A673 (cell line): ENCODE results near the gene DSCAML1. TPM values are rescaled to one million over a fixed set of nuclear protein-coding genes. Genes with fewer than 3 reads are reported as not detected.

Source experiments
- BruUV-seq: library from RNA; stranded (reverse); fragments of 400-500 nt; replicated peaks from 2 replicates; lab custom pipeline; 2021; lab: Mats Ljungman, UMichigan
- CTCF ChIA-PET: fragments of 300-600 bp; sonication (Branson Sonifier 250); formaldehyde crosslinking; loops from one replicate; lab custom pipeline; 2022; ENCODE audit warnings: antibody characterized with exemption; lab: Charles Lee
- POLR2A ChIA-PET: fragments of 300-600 bp; sonication (Branson Sonifier 250); formaldehyde crosslinking; loops from one replicate; lab custom pipeline; 2022; ENCODE audit warnings: antibody characterized with exemption; ENCODE audit not compliant: low non-redundant PET; lab: Charles Lee
- DNase-seq: peaks from one replicate; pipeline ENCODE4 v3.0.0-alpha.2; 2015; ENCODE audit warnings: low spot score
- H3K27ac ChIP-seq: fragments of 200-600 bp; sonication (generic); 2 replicates; pipeline ENCODE4 v1.5.1; 2016; ENCODE audit warnings: mixed run types, low read depth, mild to moderate bottlenecking, mixed read lengths, antibody characterized with exemption, low read length; ENCODE audit not compliant: poor library complexity, severe bottlenecking
- H3K27me3 ChIP-seq: fragments of 200-600 bp; sonication (generic); replicated peaks from 2 replicates; pipeline ENCODE4 v1.6.1; 2017; ENCODE audit warnings: mixed run types, low read depth, mild to moderate bottlenecking, mixed read lengths, antibody characterized with exemption, low read length; ENCODE audit not compliant: insufficient read depth, poor library complexity
- H3K36me3 ChIP-seq: fragments of 200-600 bp; sonication (generic); 2 replicates; pipeline ENCODE4 v1.6.1; 2016; ENCODE audit warnings: mixed run types, mild to moderate bottlenecking, mixed read lengths, antibody characterized with exemption, low read length; ENCODE audit not compliant: insufficient read depth, poor library complexity, severe bottlenecking
- H3K4me1 ChIP-seq: fragments of 200-600 bp; sonication (generic); 2 replicates; pipeline ENCODE4 v1.6.1; 2017; ENCODE audit warnings: mixed run types, mild to moderate bottlenecking, mixed read lengths, antibody characterized with exemption, low read length; ENCODE audit not compliant: insufficient read depth, poor library complexity, severe bottlenecking
- H3K4me3 ChIP-seq: fragments of 200-600 bp; sonication (generic); 2 replicates; pipeline ENCODE4 v1.5.1; 2016; ENCODE audit warnings: low read depth, mixed run types, mild to moderate bottlenecking, mixed read lengths, low read length; ENCODE audit not compliant: poor library complexity, severe bottlenecking
- H3K9me3 ChIP-seq: fragments of 200-600 bp; sonication (generic); 2 replicates; pipeline ENCODE4 v1.6.1; 2016; ENCODE audit warnings: mixed run types, low read depth, mild to moderate bottlenecking, mixed read lengths, antibody characterized with exemption, low read length; ENCODE audit not compliant: poor library complexity, severe bottlenecking
- CTCF ChIP-seq: fragments of 300-800, 200-600 bp; sonication (generic); conservative IDR thresholded peaks from 2 replicates; pipeline ENCODE4 v1.5.1; 2017; ENCODE audit warnings: low read depth, mild to moderate bottlenecking, antibody characterized with exemption, low read length, moderate library complexity, mixed read lengths
- EZH2 ChIP-seq: fragments of 200-600 bp; sonication (generic); IDR thresholded peaks from 2 replicates; pipeline ENCODE4 v1.6.1; 2017; ENCODE audit warnings: borderline replicate concordance, low read depth, mild to moderate bottlenecking, mixed read lengths, antibody characterized with exemption, low read length; ENCODE audit not compliant: poor library complexity, severe bottlenecking
- intact Hi-C: fragments of 100-400 bp; cut with micrococcal nuclease; formaldehyde crosslinking; loops from one replicate; pipeline ENCODE4 v1.10.0; 2022; ENCODE audit not compliant: unreplicated experiment
- total RNA-seq: library from RNA; stranded (reverse); gene quantifications from 2 replicates; pipeline ENCODE4 v1.2.3, GENCODE V29; 2021

DSCAML1 gene
- total RNA-seq, 1 experiment from 2014 or later: not detected

GRCh38 chr11:117649296-117650055, 147.5 kb downstream of the DSCAML1 start:
- no peak for TF ChIP-seq EZH2
- no peak for TF ChIP-seq CTCF
- H3K9me3 ChIP-seq: no peaks in the 10 kb centered on the region
- H3K4me1 ChIP-seq: no peaks in the 10 kb centered on the region
- no peak overlapping the region for H3K27ac ChIP-seq
- ChIA-PET CTCF (no interaction called here), POLR2A (no interaction called here)
- DNase-seq: no peak
- no TSS peak for BruUV-seq
- H3K4me3 ChIP-seq: no peak overlapping the region
- H3K36me3 ChIP-seq: no peaks in the 10 kb centered on the region
- intact Hi-C loops: no loop called here
- peaks cover 27% of the 10 kb centered on the region for H3K27me3 ChIP-seq

GRCh38 chr11:117647872-117648271, 149.1 kb downstream of the DSCAML1 start:
- POLR2A ChIA-PET: no interaction called here
- intact Hi-C loops: no loop called here
- DNase-seq: no peak
- Histone ChIP-seq H3K36me3 (no peaks in the 10 kb centered on the region), H3K27me3 (peaks cover 37% of the 10 kb centered on the region), H3K27ac (no peak overlapping the region), H3K4me1 (no peaks in the 10 kb centered on the region), H3K4me3 (no peak overlapping the region), H3K9me3 (no peaks in the 10 kb centered on the region)
- CTCF ChIA-PET: no interaction called here
- no peak for TF ChIP-seq CTCF
- no peak for TF ChIP-seq EZH2
- no TSS peak for BruUV-seq

DNA sequence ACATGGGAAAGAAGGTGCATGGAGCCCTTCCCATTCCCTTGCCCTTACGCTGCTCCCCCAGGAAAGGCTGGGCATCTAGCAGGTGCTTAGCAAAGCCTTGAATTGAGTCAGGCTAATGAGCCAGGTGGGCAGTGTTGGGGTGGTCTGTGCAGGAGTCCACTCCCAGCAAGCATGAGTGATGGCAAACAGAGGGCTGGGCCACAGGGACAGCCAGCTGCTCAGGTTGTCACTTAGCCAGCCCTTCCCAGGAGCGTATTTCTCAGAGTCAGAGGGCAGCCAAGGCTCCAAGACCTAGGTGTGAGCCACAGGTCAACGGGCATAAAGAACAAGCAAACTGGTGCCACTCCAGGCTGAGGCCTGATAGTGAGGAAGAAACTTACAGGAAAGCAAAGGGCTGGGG, 149.8 kb downstream of the DSCAML1 start:
- no peaks in the 10 kb centered on the region for H3K4me1 ChIP-seq
- H3K27me3 ChIP-seq: peaks cover 44% of the 10 kb centered on the region
- DNase-seq: no peak
- no peak overlapping the region for H3K4me3 ChIP-seq
- H3K36me3 ChIP-seq: no peaks in the 10 kb centered on the region
- POLR2A ChIA-PET: no interaction called here
- no peaks in the 10 kb centered on the region for H3K9me3 ChIP-seq
- intact Hi-C loops: no loop called here
- CTCF ChIA-PET: no interaction called here
- BruUV-seq: no TSS peak
- no peak overlapping the region for H3K27ac ChIP-seq
- TF ChIP-seq EZH2 (no peak), CTCF (no peak)
